Gastrocnemius medialis (tissue), 4 donors: Measurements from ENCODE around the gene EN2.

ENCODE experiments used
- POLR2A ChIP-seq, 2 donors: fragments of 450-650 bp; IDR thresholded peaks; one replicate each; pipeline ENCODE4 v1.6.1; 2017; ENCODE audit warnings: antibody characterized with exemption in 2 of 2, mild to moderate bottlenecking in 2 of 2, moderate library complexity in 2 of 2
- TF ChIP-seq, protein P1 (sequence below), 5 experiments: fragments of 450-650 bp in 3 of 5; fragments of 200-600 bp in 2 of 5; sonication (generic) in 2 of 5; IDR thresholded peaks in 4 of 5; conservative IDR thresholded peaks in 1 of 5; 1 replicate in 4 of 5; 2 replicates in 1 of 5; pipeline ENCODE4 v1.5.1; 2016 to 2019; ENCODE audit warnings: antibody characterized with exemption in 5 of 5, mild to moderate bottlenecking in 3 of 5, moderate library complexity in 3 of 5

DNA sequence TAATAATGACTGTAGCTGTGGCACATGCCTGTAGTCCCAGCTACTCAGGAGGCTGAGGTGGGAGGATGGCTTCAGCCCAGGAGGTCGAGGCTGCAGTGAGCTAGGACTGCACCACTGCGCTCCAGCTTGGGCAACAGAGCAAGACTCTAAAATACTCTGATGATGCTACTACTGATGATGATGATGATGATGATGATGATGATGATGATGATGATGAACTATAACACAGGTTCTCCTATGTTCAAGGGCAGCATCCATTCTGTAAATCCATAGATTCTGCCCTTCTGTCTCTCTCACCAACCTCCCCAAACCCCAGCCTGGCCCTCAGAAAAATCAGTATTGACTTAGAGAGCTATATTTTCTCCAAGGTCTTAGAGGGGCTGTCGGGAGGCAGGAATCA, 22.8 kb upstream of the EN2 start:
- TF ChIP-seq POLR2A (IDR thresholded peaks at IDR 0.05): no peak
- TF ChIP-seq, protein P1, sequence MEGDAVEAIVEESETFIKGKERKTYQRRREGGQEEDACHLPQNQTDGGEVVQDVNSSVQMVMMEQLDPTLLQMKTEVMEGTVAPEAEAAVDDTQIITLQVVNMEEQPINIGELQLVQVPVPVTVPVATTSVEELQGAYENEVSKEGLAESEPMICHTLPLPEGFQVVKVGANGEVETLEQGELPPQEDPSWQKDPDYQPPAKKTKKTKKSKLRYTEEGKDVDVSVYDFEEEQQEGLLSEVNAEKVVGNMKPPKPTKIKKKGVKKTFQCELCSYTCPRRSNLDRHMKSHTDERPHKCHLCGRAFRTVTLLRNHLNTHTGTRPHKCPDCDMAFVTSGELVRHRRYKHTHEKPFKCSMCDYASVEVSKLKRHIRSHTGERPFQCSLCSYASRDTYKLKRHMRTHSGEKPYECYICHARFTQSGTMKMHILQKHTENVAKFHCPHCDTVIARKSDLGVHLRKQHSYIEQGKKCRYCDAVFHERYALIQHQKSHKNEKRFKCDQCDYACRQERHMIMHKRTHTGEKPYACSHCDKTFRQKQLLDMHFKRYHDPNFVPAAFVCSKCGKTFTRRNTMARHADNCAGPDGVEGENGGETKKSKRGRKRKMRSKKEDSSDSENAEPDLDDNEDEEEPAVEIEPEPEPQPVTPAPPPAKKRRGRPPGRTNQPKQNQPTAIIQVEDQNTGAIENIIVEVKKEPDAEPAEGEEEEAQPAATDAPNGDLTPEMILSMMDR (IDR thresholded peaks at IDR 0.05 in 4 of 5, conservative IDR thresholded peaks at IDR 0.05 in 1 of 5): no peak
